ENCODE measurements around the gene ATP8A2. TPM values are rescaled to one million over a fixed set of nuclear protein-coding genes. Genes with fewer than 3 reads are reported as not detected.

Gene ATP8A2
- total and polyA plus RNA-seq, 2 of the 8 experiments (the other 6 are each of a cell fraction or from before 2014, with no cell fraction given), result 2.4 to 8.3 TPM

DNA sequence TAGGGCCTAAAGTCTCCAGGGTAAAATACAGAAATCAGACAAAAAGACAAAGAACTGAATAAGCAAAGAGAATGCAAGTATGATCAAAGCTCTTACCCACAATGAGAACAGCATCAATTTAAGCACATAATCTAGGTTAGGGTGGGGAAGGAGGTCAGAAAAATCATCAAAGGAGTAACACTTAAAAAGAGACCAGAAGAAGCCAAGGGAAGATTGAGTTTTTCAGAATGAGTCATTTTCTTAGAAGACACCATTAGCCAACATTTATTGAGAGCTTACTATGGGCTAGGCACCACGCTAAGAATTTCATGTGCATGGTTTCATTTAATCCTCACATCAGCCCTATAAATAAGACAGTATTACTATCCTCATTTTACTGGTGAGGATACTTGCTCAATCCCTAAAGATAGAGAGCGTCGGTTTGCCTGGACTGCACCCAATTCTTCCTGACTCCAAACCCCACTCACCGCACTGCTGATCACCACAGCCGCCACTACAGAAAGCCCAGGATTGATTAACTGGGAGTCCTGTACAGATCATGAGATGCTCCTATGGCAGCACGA, 681.7 kb downstream of the ATP8A2 start (continued):
- TF ChIP-seq, protein P1, sequence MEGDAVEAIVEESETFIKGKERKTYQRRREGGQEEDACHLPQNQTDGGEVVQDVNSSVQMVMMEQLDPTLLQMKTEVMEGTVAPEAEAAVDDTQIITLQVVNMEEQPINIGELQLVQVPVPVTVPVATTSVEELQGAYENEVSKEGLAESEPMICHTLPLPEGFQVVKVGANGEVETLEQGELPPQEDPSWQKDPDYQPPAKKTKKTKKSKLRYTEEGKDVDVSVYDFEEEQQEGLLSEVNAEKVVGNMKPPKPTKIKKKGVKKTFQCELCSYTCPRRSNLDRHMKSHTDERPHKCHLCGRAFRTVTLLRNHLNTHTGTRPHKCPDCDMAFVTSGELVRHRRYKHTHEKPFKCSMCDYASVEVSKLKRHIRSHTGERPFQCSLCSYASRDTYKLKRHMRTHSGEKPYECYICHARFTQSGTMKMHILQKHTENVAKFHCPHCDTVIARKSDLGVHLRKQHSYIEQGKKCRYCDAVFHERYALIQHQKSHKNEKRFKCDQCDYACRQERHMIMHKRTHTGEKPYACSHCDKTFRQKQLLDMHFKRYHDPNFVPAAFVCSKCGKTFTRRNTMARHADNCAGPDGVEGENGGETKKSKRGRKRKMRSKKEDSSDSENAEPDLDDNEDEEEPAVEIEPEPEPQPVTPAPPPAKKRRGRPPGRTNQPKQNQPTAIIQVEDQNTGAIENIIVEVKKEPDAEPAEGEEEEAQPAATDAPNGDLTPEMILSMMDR (IDR thresholded peaks at IDR 0.05; ENCODE audit: control extremely low read depth in 1 of 3, insufficient read depth in 1 of 3, low read depth in 1 of 3, low read length in 3 of 3), result no peak
- no peak for TF ChIP-seq TAF7 (optimal IDR thresholded peaks at IDR 0.05; ENCODE audit: borderline replicate concordance, low read depth, low read length)
- no peak for TF ChIP-seq GABPA (IDR thresholded peaks at IDR 0.05; ENCODE audit: borderline replicate concordance, insufficient read depth, low read length)
- TF ChIP-seq, protein P2, sequence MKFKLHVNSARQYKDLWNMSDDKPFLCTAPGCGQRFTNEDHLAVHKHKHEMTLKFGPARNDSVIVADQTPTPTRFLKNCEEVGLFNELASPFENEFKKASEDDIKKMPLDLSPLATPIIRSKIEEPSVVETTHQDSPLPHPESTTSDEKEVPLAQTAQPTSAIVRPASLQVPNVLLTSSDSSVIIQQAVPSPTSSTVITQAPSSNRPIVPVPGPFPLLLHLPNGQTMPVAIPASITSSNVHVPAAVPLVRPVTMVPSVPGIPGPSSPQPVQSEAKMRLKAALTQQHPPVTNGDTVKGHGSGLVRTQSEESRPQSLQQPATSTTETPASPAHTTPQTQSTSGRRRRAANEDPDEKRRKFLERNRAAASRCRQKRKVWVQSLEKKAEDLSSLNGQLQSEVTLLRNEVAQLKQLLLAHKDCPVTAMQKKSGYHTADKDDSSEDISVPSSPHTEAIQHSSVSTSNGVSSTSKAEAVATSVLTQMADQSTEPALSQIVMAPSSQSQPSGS (IDR thresholded peaks at IDR 0.05; ENCODE audit: low read length), result no peak
- TF ChIP-seq POLR2AphosphoS5 (IDR thresholded peaks at IDR 0.05; ENCODE audit: low read depth, low read length), result no peak
- TF ChIP-seq NANOG (IDR thresholded peaks at IDR 0.05; ENCODE audit: insufficient read depth, low read depth, low read length, poor library complexity, severe bottlenecking), result no peak
- no peak for TF ChIP-seq EP300 (IDR thresholded peaks at IDR 0.05; ENCODE audit: borderline replicate concordance in 1 of 2, low read depth in 2 of 2, low read length in 2 of 2)
- no peak for TF ChIP-seq CHD2 (IDR thresholded peaks at IDR 0.05; ENCODE audit: low read length)

Data from H1 (cell line).